GM20431 (cell line): ENCODE data around the gene MRPL41.
"Not testable (repeated sequence)": the region's sequence is repeated elsewhere in the genome, so short reads cannot be mapped to it uniquely, and the experiment has no call there.

Source experiments
- in situ Hi-C: fragments of 300-500 bp; cut with MseI, MboI; formaldehyde crosslinking; loops from one replicate; pipeline ENCODE4 v1.15.0; 2020; ENCODE audit warnings: low sequenced_read_pairs; ENCODE audit not compliant: unreplicated experiment

Gene MRPL41

GRCh38 chr9:137520614-137521404, 30.9 kb upstream of the MRPL41 start:
- in situ Hi-C loops = no loop called here

- in situ Hi-C loops = no loop called here
These were observed 30.2 kb upstream of the MRPL41 start for GRCh38 chr9:137521405-137521985.

GRCh38 chr9:137522746-137523455, 28.8 kb upstream of the MRPL41 start:
- in situ Hi-C loops = no loop called here

GRCh38 chr9:137524161-137524980, 27.3 kb upstream of the MRPL41 start:
- in situ Hi-C loops = no loop called here

GRCh38 chr9:137524981-137525317, 26.7 kb upstream of the MRPL41 start:
- in situ Hi-C loops = no loop called here

- in situ Hi-C loops = no loop called here
These were observed 21.3 kb upstream of the MRPL41 start for GRCh38 chr9:137530331-137530730.

GRCh38 chr9:137531099-137531765, 20.4 kb upstream of the MRPL41 start:
- in situ Hi-C loops = no loop called here

- in situ Hi-C loops = not testable (repeated sequence)
These were observed 18.7 kb upstream of the MRPL41 start for GRCh38 chr9:137532891-137533468.

GRCh38 chr9:137534256-137535119, 17.2 kb upstream of the MRPL41 start:
- in situ Hi-C loops = no loop called here

- in situ Hi-C loops = no loop called here
These were observed 16.6 kb upstream of the MRPL41 start for GRCh38 chr9:137535120-137535428.

- in situ Hi-C loops = not testable (repeated sequence)
These were observed 15.0 kb upstream of the MRPL41 start for GRCh38 chr9:137536594-137537131.

- in situ Hi-C loops = no loop called here
These were observed 13.6 kb upstream of the MRPL41 start for GRCh38 chr9:137538058-137538457.

GRCh38 chr9:137540536-137540935, 11.1 kb upstream of the MRPL41 start:
- in situ Hi-C loops = no loop called here

GRCh38 chr9:137542486-137542885, 9.2 kb upstream of the MRPL41 start:
- in situ Hi-C loops = no loop called here

- in situ Hi-C loops = no loop called here
These were observed 8.3 kb upstream of the MRPL41 start for GRCh38 chr9:137543237-137543963.

GRCh38 chr9:137544176-137544760, 7.4 kb upstream of the MRPL41 start:
- in situ Hi-C loops = no loop called here

GRCh38 chr9:137545123-137545522, 6.6 kb upstream of the MRPL41 start:
- in situ Hi-C loops = no loop called here
